Epithelial cell of esophagus (primary cell): Measurements from ENCODE around the gene IFITM5.
"Not testable (repeated sequence)": the region's sequence is repeated elsewhere in the genome, so short reads cannot be mapped to it uniquely, and the experiment has no call there.

Source experiments
- DNase-seq: peaks from one replicate; pipeline ENCODE4 v3.0.0; 2010; ENCODE audit warnings: low read depth
- H3K4me3 ChIP-seq: 2 replicates; pipeline ENCODE4 v1.5.1; 2011; ENCODE audit warnings: mild to moderate bottlenecking, low read length, control low read depth
- CTCF ChIP-seq: IDR thresholded peaks from 2 replicates; pipeline ENCODE4 v1.5.1; 2011; ENCODE audit warnings: low read depth, mild to moderate bottlenecking, low read length, control low read depth, inconsistent platforms; ENCODE audit not compliant: insufficient read depth; ENCODE audit errors: missing control alignments

Gene IFITM5

GRCh38 chr11:337711-338110 lies 38.4 kb upstream of the IFITM5 start:
- DNase-seq = no peak
- no peak overlapping the region for H3K4me3 ChIP-seq
- TF ChIP-seq CTCF = no peak

GRCh38 chr11:336659-337198 lies 37.4 kb upstream of the IFITM5 start:
- H3K4me3 ChIP-seq = no peak overlapping the region
- no peak for TF ChIP-seq CTCF
- no peak for DNase-seq

- DNase-seq = no peak
- no peak overlapping the region for H3K4me3 ChIP-seq
- TF ChIP-seq CTCF = no peak
These were observed 36.7 kb upstream of the IFITM5 start for GRCh38 chr11:335779-336658.

GRCh38 chr11:334264-334994 lies 35.1 kb upstream of the IFITM5 start:
- H3K4me3 ChIP-seq = no peak overlapping the region
- no peak for DNase-seq
- no peak for TF ChIP-seq CTCF

- not testable (repeated sequence) for DNase-seq, H3K4me3 ChIP-seq
These were observed 34.4 kb upstream of the IFITM5 start for GRCh38 chr11:333616-334263.

GRCh38 chr11:332651-333480 lies 33.5 kb upstream of the IFITM5 start:
- no peak for TF ChIP-seq CTCF
- DNase-seq = no peak
- no peak overlapping the region for H3K4me3 ChIP-seq
